ENCODE data around the gene ATF6.
A peak's percentile ranks its signal among the peaks of the same experiment; 100 is the strongest.

The ATF6 gene

DNA sequence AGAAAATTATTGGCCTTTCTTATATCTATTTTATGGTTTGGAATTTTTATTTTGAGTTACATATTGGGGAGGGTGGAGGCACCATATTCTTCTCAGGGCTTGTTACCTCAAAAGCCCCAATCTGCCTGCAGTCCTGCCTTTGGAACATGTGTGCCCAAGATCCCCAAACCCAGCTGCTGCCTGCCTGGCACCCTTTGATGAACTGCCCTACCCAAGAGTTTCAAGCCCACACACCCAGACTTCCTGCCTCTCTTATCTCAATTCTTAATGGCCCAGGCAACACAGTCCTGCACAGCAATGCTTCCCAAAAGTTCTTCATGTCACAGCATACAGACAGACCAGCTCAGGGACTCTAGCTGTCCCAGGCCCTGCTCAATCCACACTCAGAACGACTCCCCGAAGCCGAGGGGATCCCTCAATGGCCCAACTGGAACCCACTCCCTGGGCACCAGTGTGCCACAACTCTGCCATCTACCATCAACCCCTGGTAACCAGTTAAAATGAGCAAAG is 238.4 kb downstream of the ATF6 start:
- Mint-ChIP-seq H3K27me3 (ENCODE audit: low read depth, poor library complexity) (no peaks in the 10 kb centered on the region), H3K4me3 (peak overlapping the region; percentile 9), H3K9me3 (no peaks in the 10 kb centered on the region), H3K4me1 (peaks cover 57% of the 10 kb centered on the region), H3K36me3 (ENCODE audit: low read depth) (peaks cover 8% of the 10 kb centered on the region), H3K27ac (peak overlapping the region; percentile 72)
- DNase-seq: no peak
- TF ChIP-seq, protein P1, sequence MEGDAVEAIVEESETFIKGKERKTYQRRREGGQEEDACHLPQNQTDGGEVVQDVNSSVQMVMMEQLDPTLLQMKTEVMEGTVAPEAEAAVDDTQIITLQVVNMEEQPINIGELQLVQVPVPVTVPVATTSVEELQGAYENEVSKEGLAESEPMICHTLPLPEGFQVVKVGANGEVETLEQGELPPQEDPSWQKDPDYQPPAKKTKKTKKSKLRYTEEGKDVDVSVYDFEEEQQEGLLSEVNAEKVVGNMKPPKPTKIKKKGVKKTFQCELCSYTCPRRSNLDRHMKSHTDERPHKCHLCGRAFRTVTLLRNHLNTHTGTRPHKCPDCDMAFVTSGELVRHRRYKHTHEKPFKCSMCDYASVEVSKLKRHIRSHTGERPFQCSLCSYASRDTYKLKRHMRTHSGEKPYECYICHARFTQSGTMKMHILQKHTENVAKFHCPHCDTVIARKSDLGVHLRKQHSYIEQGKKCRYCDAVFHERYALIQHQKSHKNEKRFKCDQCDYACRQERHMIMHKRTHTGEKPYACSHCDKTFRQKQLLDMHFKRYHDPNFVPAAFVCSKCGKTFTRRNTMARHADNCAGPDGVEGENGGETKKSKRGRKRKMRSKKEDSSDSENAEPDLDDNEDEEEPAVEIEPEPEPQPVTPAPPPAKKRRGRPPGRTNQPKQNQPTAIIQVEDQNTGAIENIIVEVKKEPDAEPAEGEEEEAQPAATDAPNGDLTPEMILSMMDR (IDR thresholded peaks at IDR 0.05): no peak

DNA sequence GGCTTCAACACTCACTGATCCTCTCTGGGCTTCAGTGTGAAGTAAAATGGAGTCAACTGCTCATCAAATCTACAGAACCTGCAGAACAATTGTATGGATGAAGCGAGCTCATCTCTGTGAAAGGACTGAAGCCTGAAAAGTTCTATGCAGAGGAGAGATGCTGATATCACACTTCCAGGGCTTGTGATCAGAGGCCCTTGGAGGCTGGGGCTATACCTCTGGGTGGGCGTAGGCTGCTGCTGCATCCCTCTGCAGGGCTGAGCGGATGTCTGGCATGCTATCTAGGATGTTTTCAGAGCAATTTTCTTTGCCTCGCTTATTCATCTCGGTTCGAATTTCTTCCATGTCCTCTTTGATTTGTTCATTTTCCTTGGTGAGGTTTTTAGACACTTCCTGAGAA is 240.0 kb downstream of the ATF6 start:
- no peak overlapping the region for H3K4me3 Mint-ChIP-seq
- H3K36me3 Mint-ChIP-seq (ENCODE audit: low read depth): peaks cover 8% of the 10 kb centered on the region
- H3K9me3 Mint-ChIP-seq: no peaks in the 10 kb centered on the region
- H3K27ac Mint-ChIP-seq: no peak overlapping the region
- TF ChIP-seq, protein P1 (IDR thresholded peaks at IDR 0.05): no peak
- DNase-seq: no peak
- H3K27me3 Mint-ChIP-seq (ENCODE audit: low read depth, poor library complexity): peaks cover 8% of the 10 kb centered on the region
- H3K4me1 Mint-ChIP-seq: peaks cover 57% of the 10 kb centered on the region

DNA sequence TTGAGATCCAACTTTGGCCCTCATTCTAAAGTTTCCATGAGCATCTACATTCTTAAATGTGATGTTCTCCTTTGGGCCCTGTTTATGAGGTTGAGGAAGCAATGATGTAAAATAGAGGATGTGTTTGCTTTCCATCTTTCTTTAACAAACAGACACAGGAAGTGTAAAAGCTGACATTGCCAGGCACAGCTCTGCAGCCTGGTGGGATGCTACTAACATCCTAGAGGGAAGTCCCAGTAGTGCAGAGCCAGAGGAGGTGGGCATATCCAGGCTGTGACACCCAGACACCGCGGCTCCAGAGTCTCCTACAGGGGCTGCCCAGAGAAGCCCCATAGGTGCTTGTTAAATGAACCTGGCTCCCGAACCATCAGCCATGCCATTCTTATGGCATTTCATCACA is 241.3 kb downstream of the ATF6 start:
- DNase-seq: no peak
- peaks cover 65% of the 10 kb centered on the region for H3K4me1 Mint-ChIP-seq
- H3K4me3 Mint-ChIP-seq: no peak overlapping the region
- H3K9me3 Mint-ChIP-seq: no peaks in the 10 kb centered on the region
- H3K36me3 Mint-ChIP-seq (ENCODE audit: low read depth): peaks cover 17% of the 10 kb centered on the region
- TF ChIP-seq, protein P1 (IDR thresholded peaks at IDR 0.05): no peak
- no peak overlapping the region for H3K27ac Mint-ChIP-seq
- H3K27me3 Mint-ChIP-seq (ENCODE audit: low read depth, poor library complexity): peaks cover 8% of the 10 kb centered on the region

DNA sequence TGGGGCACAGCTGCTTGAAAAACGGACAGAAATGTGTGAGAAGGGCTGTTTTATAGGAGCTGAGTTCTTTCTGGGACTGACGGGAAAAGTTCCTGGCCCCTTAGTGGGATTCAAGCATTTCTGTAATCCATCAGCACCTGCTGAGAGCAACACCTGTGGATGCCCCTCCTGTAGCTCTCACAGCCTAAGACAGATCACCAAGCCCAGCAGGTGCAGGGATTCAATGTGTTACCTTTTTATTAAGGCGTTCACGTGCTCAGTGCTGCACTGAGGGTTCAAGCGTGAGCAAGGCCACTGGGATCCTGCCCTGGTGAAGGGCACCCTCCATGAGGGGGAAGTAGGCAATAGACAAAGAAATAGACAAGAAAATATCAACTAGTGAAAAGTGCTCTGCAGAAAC is 242.7 kb downstream of the ATF6 start:
- Mint-ChIP-seq H3K27me3 (ENCODE audit: low read depth, poor library complexity) (peaks cover 8% of the 10 kb centered on the region), H3K36me3 (ENCODE audit: low read depth) (peaks cover 28% of the 10 kb centered on the region), H3K4me1 (peaks cover 53% of the 10 kb centered on the region), H3K9me3 (peaks cover 10% of the 10 kb centered on the region), H3K4me3 (no peak overlapping the region), H3K27ac (no peak overlapping the region)
- TF ChIP-seq, protein P1 (IDR thresholded peaks at IDR 0.05): no peak
- no peak for DNase-seq

DNA sequence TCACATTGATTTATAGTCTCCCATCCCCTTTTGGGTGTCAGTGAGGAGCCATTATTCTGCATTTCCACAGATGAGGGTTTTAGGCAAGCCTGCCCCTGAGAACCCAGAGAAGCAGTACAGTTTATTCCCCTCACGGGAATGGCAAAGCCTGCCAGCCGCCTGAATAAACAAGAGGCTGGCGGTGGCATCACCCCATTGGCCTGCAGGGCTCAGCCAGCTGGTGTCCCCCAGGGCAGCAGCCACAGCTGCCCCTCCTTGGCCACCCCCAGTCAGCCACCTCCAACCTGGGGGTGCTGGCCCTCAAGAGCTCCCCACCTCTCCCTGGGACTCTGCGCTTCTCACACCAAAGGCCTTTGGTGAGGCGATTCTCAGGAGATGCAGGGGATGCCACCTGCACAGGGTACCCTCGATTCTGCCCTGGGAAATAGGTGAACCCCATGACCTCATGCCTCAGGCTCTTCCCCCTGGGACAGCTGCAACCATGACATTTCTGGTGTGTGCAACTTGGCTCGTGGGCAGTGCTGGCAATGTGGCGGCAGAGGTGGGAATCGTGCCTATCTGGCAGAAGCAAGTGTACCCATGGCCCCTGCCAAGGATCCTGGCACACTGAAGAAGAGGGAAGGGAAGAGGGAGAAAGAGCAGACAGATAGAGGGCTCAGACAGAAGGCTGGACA is 243.5 kb downstream of the ATF6 start:
- Mint-ChIP-seq H3K4me3 (no peak overlapping the region), H3K27ac (no peak overlapping the region), H3K27me3 (ENCODE audit: low read depth, poor library complexity) (peaks cover 10% of the 10 kb centered on the region), H3K4me1 (peaks cover 45% of the 10 kb centered on the region), H3K36me3 (ENCODE audit: low read depth) (peaks cover 36% of the 10 kb centered on the region), H3K9me3 (peaks cover 18% of the 10 kb centered on the region)
- no peak for DNase-seq
- TF ChIP-seq, protein P1 (IDR thresholded peaks at IDR 0.05): no peak

DNA sequence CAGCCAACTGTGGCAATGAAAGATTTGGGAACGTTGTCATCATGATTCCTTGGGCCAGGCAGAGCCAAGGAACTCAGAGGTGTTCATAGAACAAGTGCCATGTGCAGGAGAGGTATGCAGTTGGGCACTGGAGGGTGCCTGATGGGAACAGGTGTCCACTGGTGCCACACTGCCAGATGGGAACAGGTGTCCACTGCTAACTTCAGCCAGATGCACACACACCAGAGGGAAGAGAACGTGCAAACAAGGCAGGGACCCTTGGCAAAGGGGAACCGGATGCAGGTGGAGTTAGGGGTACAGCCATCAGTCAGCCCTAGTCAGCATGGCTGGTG is 244.0 kb downstream of the ATF6 start:
- Mint-ChIP-seq H3K9me3 (peaks cover 19% of the 10 kb centered on the region), H3K4me1 (peaks cover 40% of the 10 kb centered on the region), H3K27me3 (ENCODE audit: low read depth, poor library complexity) (peaks cover 10% of the 10 kb centered on the region), H3K27ac (no peak overlapping the region), H3K36me3 (ENCODE audit: low read depth) (peaks cover 35% of the 10 kb centered on the region), H3K4me3 (no peak overlapping the region)
- TF ChIP-seq, protein P1 (IDR thresholded peaks at IDR 0.05): no peak
- DNase-seq: no peak

Data from nephron progenitor cell (in vitro differentiated cells).